Measurements from ENCODE around the gene IGF2BP1.
"Not testable (repeated sequence)": the region's sequence is repeated elsewhere in the genome, so short reads cannot be mapped to it uniquely, and the experiment has no call there.

IGF2BP1 gene

DNA sequence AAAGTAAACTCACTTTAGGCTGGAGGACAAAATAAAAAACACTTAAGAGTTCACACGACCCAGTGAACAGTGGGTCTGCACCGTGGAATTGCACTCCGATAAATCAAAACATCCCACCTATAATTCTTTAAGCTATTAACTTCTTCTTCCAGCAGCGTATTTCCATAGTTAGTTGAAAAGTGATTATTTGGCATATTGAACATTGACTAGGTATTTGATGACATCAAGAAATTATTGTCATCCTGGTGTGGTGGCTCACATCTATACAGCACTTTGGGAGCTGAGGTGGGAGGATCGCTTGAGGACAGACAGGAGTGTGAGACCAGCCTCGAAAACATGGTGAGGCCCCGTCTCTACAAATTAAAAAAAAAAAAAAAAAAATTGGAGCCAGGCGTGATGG lies 23.4 kb downstream of the IGF2BP1 start:
- DNase-seq: no peak

DNA sequence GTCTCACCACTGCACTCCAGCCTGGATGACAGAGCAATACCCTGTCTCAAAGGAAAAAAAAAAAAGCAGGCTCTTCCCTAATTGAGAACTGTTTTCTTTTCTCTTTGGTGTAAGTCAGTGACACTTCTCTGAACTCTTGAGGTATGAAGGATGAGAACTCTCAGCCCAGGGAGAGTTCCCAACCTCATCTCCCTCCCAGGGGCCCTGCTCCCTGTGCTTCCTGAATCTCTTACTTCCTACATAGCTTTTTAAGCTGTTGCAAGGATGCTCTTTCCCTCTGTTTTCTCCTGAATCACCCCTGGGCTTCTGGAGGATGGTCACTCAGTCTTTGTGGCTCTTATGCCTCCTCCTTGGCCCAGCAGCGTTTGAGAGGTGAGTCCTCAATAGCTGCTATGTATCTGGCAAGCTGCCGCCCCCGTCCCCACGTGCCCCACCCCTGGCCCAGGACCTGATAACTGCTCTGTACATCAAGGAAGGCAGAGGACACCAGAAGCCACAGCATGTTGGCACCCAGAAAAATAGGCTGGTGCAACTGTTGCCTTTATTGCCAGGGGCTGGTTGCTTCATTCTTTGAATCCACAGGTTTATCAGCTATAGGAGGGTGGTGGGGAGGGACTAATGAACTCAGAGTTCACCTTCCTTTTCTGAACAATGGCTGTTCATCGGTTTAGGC lies 24.0 kb downstream of the IGF2BP1 start:
- no peak for DNase-seq

DNA sequence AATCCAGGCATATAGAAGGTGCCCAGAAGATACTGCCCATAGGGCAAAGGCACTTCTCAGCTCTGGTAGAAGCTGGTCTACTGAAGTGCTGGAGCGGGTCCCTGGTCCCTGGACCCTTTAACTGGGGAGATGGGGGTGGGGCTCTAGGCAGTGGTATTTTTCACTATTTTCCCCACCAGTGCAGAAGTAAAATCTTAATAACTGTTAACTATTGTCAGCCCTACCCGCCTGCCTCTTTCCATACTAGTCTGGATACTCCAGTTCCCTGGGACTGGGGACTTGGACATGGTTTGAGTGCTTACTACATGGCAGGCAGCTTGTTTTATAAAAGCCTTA lies 24.6 kb downstream of the IGF2BP1 start:
- no peak for DNase-seq

DNA sequence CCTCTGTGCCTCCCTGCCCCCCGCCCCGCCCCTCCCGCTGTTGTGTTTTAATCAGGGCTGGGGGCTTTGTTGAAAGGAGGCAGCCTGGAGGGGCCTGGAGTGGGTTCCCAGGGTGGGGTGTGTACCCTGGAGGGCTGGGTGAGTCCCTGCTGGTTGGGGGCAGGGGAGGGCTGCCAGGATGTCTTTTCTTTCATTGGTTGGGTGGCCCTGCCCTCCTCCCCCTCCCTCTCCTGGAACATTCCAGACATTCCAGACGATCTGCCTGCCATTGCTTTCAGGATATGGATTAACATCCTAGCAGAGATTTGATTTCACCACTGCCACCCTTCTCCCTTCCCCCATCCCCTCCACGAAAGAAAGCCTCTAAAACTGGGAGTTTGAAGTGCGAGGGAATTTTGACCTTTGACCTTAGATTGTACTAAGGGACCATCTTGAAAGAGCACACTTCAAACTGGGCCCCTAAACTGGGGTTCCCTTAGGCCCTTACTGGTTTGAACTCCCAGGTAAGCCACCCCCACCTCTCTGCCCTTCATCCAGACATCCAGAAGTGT lies 25.3 kb downstream of the IGF2BP1 start:
- no peak for DNase-seq

DNA sequence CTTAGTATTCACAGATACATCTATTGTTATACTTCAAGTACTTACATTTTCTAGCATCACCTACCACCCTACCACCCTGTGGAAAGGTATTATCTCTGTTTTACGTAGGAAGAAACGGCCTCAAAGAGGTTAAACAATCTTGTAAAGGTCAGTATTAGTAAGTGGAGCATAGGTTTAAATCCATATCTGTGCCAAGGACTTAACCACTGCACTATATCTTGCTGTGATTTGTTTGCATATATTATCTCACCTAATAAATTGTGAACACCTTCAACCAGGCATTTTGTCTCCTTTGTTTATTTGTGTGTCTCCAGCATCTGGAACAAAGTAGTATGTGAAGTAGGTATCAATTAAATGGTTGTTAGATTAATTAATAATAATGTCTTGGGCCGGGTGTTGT lies 27.3 kb downstream of the IGF2BP1 start:
- DNase-seq: no peak

DNA sequence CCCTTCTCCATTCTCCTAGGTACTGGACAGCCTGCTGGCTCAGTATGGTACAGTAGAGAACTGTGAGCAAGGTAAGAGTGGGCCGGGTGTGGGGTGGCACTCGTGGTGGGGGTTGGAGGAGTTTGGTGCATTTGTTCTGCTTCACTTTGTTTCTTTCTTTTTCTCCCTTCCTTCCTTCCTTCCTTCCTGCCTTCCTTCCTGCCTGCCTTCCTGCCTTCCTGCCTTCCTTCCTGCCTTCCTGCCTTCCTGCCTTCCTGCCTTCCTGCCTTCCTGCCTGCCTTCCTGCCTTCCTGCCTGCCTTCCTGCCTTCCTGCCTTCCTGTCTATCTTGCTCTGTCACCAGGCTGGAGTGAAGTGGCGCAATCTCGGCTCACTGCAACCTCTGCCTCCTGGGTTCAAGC lies 29.3 kb downstream of the IGF2BP1 start:
- not testable (repeated sequence) for DNase-seq

DNA sequence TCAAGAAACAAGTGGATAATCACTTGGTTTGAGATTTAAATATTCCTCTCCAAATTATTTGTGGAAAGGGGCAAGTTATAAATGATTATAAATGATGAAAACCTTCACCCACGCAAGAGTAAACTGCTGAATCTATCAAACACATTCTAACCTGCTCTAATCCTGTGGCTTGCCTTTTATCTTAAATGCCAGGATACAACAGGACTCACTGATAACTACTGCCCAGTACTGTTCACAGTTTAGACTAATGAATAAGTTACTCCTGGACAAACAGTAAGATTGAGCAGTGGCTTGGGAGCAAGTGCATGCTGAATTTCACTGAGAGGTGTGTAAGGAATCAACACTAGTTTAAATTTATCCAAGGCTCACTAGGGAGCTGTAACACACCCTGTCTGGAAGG lies 31.1 kb downstream of the IGF2BP1 start:
- DNase-seq: no peak

DNA sequence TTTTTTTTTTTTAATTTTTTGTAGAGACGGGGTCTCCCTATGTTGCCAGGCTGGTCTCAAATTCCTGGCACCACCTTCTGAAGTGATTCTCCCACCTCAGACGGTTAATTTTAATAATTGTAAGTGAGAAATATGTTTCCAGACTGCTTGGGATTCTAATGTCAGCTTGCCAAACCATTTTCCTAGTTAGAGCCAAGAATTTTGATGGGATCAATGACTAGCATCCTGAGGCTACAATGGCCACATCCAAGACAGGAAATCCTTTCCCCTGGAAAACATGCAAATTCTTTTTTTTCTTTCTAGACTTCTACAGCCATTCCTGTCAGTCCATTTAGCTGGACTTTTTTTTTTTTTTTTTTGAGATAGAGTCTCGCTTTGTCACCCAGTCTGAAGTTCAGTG lies 32.6 kb downstream of the IGF2BP1 start:
- no peak for DNase-seq

DNA sequence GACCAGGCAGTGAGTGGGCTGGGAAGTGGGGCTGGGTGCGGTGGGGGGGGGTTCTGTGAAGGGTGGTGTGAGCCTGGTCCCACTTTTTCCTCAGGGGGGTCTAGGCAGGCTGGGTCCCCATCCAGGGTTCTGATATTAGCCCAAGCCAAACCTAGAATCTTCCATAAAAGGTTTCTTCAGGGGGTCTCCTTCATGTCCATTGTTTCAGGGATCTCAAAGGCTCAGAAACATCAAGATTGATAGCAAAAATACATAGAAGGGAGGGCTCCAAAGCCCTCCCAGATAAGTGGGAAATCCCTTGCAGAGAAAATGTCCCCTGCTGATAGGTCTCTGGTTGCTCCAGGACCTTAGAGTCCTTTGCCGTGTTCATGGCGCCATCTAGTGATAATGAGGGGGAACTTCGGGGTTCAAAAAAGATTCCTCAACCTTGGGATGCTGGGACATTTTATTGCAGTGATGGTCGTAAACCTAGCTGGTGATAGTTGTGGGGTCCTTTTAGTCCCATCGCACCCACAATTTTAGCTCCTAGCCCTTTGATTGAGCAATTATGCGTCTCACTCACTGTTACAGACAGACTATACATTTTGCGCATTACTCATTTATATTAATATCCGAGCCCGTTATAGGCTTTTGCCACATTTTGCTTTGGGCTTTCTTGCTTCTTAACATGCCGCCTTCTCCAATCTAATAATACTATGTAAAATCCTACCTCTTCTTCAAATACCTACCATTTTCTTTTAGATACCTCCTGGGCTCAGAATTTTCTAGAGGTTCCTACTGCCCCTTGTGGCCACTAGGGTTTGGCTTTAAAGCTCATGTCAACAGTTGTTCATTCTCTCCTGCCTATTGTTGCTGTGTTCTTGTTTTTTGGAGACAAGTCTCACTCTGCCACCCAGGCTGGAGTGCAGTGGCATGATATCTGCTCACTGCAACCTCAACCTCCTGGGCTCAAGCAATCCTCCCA lies 35.1 kb downstream of the IGF2BP1 start:
- DNase-seq: no peak

DNA sequence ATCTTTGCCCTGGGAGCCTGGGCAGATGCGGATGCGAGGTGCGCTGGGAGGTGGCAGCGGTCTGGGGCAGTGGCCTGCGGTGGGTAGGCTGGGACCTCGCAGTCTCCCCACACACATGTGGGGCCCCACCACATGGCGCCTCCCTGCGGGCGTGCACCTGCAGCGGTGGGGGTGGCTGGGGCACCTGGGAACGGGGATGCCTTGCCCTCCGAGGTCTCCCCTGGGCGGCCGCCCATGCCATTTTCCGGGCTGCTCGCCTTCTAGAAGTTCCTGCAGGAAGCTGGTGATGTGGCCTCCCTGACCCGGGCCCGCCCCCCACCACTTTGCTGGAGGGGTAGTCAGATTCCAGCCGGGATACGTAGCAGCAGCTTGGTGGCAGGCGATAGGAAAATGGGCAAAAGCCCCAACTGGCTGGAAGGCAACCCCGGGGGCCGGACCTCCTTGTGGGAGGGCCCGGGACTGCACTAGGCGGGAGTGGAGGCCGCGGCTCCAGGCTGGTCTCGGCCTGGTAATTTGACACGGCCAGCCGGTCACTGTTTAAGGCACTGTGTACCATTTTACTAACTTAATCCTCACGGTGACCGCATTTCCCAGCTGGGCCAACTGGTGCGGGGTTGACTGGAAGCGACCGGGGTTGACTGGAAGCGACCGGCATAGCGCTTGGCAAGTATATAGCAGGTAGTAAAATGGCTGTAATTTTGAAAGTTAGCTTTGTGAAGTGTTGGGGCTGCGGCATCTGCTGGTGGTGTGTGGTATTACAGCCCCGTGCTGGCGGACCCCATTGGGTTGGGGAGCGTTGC lies 38.5 kb downstream of the IGF2BP1 start:
- DNase-seq: no peak

DNA sequence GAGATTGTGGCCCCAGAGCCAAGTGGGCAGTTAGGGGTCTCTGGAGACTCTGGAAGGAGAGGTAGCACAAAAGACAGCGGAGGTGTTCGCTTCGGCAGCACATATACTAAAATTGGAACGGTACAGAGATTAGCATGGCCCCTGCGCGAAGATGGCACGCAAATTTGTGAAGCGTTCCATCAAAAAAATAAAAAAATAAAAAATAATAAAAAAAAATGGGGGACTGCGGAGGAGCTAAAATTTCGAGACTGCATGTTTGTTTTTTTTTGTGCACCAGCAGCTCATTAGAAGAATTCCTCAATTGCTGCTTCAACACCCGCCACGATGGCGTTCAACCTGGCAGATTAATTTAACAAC lies 39.1 kb downstream of the IGF2BP1 start:
- DNase-seq: no peak

DNA sequence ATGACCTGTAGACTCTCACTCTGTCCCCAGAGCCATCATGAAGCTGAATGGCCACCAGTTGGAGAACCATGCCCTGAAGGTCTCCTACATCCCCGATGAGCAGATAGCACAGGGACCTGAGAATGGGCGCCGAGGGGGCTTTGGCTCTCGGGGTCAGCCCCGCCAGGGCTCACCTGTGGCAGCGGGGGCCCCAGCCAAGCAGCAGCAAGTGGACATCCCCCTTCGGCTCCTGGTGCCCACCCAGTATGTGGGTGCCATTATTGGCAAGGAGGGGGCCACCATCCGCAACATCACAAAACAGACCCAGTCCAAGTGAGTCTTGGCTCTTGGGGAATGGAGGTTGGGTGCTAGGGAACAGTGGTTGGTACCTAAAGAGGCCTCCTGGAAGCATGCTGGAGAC lies 41.0 kb downstream of the IGF2BP1 start:
- DNase-seq: no peak

DNA sequence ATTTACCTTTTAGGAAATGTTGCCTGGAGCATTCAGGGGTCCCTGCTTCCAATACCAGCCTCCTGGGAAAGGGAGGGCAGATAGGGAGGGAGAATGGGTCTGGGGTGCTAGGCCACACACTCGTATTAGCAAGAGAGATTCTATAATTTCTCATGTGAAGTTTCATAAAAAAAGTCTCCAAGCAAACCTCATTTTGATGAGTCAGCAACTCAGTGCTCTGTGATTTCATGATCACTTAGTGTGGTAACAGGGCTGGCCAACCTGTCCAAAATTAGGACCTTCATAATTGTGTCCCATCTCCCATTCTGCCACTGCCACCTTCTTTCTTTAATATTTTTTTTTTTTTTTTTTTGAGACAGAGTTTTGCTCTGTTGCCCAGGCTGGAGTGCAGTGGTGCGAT lies 41.4 kb downstream of the IGF2BP1 start:
- DNase-seq: no peak

DNA sequence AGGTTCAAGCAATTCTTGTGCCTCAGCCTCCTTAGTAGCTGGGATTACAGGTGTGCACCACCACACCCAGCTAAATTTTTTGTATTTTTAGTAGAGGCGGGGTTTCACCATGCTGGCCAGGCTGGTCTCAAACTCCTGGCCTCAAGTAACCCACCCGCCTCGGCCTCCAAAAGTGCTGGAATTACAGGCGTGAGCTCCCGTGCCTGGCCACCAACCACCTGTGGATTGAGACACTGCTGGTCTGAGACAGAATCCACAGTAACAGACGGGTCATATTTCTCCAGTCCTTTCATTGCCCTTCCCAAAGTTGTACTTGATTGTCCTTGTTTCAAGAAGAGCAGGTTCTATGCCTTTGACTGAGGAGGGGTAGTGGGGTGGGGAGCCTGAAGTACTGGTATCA lies 42.3 kb downstream of the IGF2BP1 start:
- not testable (repeated sequence) for DNase-seq

DNA sequence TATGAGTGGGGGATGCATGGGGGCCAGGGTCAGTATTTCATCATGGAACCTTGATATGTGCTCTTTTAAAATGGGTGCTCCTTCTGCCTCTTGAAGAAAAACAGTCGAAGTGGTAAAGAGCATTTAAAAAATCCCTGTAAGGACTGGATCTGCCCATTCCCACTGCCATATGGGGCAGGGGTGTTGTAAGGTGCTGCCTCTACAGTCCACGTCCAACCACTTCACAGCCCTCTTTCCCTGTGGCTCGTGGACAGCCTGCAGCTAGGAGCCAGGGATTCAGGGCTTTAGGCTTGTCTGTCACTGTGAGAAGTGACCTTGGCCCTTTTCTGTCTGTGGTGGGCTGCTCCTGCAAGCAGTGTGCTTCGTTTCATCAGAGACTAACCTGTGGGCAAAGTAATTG lies 44.3 kb downstream of the IGF2BP1 start:
- no peak for DNase-seq

DNA sequence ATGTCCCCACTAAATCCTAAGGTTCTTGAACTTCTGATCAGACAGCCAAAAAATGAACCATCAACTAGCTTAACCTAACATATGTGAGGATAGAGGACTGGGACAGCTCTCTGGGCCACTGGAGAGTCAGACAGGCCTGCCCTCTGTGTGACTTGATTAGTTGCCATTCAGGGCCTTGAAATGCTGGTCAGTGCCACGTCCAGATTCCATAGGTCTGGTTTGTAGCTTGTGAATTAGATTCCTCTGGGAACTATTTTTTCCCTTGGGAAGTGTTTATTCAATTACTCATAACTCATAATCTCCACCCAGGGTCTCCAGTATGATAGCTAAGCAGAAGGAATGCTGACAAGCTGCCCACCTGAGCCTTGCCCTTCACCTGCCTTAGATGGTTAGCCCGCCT lies 48.2 kb downstream of the IGF2BP1 start:
- no peak for DNase-seq

DNA sequence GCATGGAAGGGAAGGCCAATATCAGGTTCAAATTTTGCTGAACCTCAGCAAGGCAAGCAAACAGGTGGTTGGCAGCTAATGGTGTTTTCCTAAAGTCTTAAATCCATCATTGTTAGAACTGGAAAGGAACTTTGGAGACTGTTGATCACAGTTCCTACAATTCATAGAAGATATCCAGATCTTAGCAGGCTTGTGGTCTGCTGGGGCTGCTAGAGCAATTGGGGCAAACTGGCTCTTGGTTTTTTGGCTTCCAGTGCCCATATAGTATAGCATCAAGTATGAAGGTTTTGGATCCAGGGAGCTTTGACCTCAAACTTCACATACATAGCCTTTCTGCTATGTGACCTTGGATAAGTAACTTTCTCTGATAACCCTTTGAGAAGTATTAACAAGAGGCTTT lies 49.7 kb downstream of the IGF2BP1 start:
- no peak for DNase-seq

DNA sequence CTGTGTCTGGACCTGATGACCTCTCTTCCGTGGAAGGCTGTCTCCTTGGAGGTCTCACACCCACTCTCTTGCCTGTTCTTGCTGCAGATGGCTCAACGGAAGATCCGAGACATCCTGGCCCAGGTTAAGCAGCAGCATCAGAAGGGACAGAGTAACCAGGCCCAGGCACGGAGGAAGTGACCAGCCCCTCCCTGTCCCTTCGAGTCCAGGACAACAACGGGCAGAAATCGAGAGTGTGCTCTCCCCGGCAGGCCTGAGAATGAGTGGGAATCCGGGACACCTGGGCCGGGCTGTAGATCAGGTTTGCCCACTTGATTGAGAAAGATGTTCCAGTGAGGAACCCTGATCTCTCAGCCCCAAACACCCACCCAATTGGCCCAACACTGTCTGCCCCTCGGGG lies 52.1 kb downstream of the IGF2BP1 start:
- DNase-seq: no peak

DNA sequence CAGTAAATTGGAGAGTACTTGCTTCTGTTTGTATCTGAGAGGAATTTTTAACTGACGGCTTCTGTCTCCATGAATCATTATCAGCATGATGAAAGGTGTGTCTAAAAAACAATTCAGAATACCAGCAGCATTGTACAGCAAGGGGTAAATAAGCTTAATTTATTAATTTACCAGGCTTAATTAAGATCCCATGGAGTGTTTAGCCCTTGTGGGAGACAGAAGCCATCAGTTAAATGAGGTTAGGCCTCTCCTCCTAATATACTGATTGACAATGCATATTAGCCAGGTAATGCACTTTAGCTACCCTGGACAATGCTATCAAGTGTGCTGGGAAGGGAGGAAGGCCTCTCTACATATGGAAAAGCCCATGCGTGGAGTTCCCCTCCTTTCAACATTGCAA lies 53.4 kb downstream of the IGF2BP1 start:
- DNase-seq: no peak

DNA sequence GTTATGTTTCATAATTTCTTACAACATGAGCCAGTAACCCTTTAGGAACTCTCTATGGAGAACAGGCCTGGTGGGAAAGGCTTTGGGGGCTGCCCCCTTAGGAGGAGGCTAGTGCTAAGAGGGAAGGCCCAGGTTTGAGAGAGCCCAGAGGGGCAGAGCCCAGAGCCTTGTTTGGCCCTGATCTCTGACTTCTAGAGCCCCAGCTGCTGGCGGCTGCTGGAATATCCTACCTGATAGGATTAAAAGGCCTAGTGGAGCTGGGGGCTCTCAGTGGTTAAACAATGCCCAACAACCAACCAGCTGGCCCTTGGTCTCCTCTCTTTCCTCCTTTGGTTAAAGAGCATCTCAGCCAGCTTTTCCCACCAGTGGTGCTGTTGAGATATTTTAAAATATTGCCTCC lies 54.1 kb downstream of the IGF2BP1 start:
- no peak for DNase-seq

DNA sequence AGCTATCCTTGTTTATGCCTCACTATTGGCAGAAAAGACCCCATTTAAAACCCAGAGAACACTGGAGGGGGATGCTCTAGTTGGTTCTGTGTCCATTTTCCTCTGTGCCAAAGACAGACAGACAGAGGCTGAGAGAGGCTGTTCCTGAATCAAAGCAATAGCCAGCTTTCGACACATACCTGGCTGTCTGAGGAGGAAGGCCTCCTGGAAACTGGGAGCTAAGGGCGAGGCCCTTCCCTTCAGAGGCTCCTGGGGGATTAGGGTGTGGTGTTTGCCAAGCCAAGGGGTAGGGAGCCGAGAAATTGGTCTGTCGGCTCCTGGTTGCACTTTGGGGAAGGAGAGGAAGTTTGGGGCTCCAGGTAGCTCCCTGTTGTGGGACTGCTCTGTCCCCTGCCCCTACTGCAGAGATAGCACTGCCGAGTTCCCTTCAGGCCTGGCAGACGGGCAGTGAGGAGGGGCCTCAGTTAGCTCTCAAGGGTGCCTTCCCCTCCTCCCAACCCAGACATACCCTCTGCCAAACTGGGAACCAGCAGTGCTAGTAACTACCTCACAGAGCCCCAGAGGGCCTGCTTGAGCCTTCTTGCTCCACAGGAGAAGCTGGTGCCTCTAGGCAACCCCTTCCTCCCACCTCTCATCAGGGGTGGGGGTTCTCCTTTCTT lies 56.1 kb downstream of the IGF2BP1 start:
- DNase-seq: no peak

DNA sequence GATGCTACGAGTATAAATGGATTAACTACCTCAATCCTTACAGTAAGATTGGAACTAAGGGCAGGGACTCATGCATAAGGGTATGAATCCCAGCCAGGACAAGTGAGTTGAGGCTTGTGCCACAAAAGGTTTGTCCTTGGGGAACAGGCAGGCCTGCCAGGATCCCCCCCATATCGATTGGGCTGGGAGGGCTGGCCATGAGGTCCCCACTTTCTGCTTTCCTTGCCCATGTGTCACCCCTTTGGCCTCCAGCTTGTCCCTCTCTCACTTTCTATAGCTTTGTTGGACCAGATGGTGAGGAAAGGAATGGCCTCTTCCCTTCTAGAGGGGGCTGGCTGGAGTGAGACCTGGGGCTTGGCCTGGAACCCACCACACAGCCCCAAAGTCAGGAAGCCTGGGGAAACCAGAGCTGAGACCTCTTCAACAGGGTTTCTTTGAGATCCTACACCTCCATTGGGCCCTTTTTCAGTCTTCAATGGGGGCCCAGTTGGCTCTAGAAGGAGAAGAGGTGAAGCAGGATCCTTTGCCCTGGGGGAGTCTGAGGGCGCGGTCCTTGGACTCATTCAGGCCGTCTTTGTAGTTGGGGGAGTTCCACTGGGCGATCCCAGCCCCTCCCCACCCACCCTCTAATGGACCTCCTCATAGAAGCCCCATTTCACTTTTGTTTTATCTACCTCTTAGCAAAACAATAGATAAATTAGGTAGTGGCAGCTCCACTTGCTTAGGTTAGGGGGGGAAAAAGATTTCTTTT lies 57.3 kb downstream of the IGF2BP1 start:
- DNase-seq: no peak

Measured in activated effector memory CD4-positive, alpha-beta T cell treated with Interleukin-2 at 50 U/mL for 16 hours (primary cell).